GM19328 (cell line): ENCODE results near the gene PLPPR2.
A peak's percentile ranks its signal among the peaks of the same experiment; 100 is the strongest.
"Not testable (repeated sequence)": the region's sequence is repeated elsewhere in the genome, so short reads cannot be mapped to it uniquely, and the experiment has no call there.

Source experiments
- ATAC-seq: cut with Tn5 transposase; IDR thresholded peaks from one replicate; pipeline ENCODE4 v1.9.1; 2021; ENCODE audit warnings: mild to moderate bottlenecking, moderate library complexity; ENCODE audit not compliant: unreplicated experiment

The PLPPR2 gene

GRCh38 chr19:11370744-11371143 is 15.5 kb downstream of the PLPPR2 start:
- no peak for ATAC-seq

- ATAC-seq, result no peak
Measured at GRCh38 chr19:11373166-11373884, 18.1 kb downstream of the PLPPR2 start.

DNA sequence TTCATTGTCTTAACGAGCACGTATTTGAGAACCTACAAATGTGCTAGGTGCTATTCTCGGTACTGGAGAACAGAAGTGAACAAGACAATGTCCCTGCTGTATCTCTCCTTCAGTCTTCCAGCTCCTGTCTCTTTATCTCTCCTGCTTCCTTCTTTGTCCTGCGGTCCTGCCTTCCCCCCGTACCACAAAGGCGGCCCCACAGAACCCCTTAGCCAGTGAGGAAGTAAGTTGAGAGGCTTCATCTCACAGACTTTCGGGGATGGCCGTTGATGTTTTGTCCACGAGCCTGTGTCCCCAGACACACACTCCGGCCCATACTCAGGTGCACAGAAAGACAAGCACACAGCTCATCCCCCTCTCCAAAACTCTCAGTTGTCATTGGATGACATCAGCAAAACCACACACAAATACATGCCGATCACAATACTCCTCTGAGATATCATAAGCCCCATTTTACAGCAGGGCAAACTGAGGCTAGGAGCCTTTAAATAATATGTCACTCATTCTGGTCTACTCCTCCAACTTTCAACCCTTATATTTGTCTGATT is 18.7 kb downstream of the PLPPR2 start:
- ATAC-seq, result no peak

DNA sequence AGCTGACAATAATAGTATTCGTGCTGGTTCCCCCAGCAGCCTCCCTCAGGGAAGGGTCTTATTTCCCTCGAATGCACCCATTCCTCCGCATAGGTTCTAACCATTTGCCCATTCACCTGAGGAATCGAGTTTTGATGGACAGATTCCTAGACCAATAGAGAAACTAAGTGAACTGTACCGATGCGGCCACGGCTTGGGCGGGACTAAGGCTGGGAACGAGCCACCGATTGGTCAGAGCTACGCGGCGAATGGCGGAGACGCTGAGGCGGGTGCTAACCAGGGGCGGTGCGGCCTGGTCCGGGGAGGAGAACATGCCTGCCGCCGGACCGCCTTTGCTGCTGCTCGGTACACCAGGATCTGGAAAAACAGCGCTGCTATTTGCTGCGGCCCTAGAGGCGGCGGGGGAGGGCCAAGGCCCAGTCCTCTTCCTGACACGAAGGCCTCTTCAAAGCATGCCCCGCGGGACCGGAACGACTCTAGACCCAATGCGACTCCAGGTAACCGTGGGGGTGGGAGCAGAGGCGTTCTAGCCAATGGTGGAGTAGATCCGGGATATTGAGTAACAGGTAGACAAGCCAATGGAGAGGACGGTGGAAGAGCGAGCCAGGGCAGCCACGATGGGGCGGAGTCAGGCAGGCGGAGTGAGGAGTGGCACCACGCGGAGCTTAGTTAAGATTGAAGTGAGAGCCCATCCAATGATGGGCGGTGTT is 19.4 kb downstream of the PLPPR2 start, which contains the start of gene SWSAP1:
SWSAP1 (plus strand) TSS at position 234 of the 710 bp plus-strand sequence; CDS start at position 249, 15 bp downstream.
- ATAC-seq, result peak; percentile 82

GRCh38 chr19:11375143-11375948 is 20.1 kb downstream of the PLPPR2 start:
- no peak for ATAC-seq

- no peak for ATAC-seq
Measured at GRCh38 chr19:11377237-11377636, 22.0 kb downstream of the PLPPR2 start.

DNA sequence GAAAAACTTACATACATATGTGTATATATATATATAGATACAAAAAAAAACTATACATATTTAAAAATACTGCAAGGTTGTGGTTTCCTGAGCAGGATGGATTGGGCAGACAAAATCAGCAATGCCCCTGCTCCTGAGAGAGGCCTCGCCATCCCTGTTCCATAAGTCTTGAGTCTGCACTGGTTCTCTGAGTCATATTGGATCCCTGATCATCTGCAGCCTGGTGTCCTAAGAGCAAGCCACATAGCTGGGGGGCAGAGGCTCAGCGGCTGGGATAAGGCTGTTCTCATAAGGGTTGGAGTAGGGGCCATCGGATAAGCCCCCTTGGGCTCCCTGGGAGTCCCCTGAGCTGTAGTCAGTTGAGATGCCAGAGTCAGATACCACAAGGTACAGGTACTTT is 22.5 kb downstream of the PLPPR2 start:
- no peak for ATAC-seq

DNA sequence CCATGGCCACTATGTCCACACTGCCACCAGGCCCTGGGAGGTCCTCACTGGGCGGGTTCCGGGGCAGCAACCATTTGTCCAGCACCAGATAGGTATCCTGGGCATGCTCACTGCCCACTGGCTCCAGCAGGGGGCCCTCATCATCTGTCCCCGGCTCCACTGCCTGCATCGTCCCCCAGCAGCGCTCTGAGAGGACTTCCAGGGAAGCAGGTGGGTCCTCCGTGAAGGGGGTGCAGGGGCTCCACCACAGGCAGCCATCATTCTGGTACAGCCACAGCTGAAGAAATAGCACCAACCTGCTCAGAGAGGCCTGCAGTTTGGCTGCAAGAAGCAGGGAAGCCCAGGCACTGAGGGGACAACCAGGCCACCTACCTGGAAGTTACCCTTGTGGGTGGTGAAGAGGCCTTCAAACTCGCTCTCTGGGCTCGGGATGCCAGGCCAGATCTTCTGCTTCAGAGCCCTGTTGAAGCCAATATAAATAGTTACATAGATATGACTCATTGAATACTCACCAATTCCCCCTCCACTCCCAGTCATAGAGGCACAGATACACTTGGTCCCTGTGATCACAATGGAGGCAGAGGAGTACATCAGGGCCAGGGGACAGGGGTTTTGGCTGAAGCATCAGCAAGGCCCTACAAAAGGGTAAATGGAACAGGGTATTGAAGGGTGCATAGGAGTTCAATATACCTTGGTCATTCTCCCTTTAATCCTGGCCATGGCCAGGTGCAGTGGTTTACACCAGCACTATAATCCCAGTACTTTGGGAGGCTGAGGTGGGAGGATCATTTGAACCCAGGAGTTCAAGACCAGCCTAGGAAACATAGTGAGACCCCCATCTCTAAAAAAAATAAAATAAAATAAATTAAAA is 23.3 kb downstream of the PLPPR2 start:
- no peak for ATAC-seq

GRCh38 chr19:11379269-11379845 is 24.1 kb downstream of the PLPPR2 start:
- not testable (repeated sequence) for ATAC-seq

GRCh38 chr19:11379857-11380350 is 24.7 kb downstream of the PLPPR2 start:
- ATAC-seq, result no peak

DNA sequence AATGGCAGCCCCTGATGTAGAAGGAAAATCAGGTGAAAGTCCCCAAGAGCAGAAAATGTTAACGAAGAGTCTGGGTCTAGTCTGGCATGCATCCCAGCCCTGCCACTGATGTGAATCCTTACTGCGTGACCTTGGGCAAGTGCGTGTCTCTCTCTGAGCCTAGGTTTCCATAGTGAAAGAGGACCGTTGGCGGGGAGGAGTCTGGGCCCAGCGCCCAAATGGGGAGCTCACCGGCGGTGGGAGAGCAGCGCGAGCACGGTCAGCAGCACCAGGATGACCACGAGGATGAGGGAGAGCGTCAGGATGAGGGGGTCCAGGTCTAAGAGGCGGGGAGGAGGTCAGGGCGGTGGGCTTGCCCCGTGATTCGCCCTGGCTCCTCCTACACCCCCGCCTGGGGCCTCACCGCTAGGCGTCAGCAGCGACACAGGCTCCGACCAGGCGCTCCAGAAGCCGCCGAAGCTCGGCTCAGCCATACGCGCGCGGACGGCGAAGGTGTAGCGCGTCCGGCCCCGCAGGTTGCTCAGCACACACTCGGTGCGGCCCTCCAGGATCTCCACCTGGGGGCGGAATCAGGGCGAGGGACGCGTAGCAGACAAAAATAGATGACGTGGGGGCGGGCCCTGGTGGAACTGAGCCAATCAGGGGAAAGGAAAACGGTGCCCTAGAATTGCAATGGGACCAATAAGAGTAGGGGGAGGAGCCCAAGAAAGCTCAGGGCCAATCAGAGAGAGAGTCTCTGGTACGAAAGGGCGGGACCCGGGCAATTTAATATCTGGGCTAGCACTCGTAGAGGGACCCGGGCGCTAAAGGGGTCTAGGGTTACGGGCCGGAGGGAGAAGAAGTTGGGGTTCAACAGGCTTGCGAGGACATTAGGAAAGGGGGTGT is 25.7 kb downstream of the PLPPR2 start:
- peak; percentile 73 for ATAC-seq

DNA sequence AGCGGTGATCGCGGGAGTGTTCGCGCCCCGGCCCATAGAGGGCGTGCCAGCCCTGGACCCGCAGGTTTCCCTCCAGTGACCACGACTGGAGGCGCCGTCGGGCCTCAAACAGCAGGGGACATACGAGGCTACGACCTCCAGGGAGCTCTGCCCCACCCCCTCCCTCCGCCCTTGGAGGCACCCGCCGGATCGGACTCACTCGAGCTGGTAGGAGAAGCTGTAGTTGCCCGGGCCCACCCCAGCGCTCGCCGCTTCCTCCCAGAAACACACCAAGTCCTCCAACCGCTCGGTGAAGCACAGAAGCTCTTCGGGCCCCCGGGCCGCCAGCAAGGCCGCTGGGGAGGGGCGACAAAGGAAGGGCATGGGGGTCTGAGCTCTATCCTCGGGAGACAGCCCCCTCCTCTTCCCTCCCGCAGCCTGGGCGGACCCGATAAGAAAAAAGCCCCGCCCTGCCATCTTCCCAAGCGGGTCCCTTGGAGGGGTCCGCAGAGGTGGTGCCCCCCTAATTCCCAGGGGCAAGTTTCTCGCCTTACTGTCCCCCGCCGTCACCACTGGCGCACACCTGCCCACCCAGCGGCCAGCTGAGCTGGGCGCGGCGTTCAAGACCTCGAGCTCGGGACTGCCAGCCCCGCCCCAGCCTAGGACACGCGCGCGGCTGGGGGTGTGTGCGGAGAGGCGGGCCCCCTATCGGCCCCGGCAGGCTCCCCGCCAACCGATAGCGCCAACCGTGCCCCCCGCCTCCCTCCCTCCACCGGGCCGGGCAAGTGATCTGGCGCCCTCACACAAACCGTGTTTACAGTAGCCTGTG is 27.9 kb downstream of the PLPPR2 start:
- no peak for ATAC-seq

GRCh38 chr19:11383706-11384048 is 28.4 kb downstream of the PLPPR2 start:
- no peak for ATAC-seq

- ATAC-seq, result no peak
Measured at GRCh38 chr19:11384778-11385129, 29.5 kb downstream of the PLPPR2 start.

DNA sequence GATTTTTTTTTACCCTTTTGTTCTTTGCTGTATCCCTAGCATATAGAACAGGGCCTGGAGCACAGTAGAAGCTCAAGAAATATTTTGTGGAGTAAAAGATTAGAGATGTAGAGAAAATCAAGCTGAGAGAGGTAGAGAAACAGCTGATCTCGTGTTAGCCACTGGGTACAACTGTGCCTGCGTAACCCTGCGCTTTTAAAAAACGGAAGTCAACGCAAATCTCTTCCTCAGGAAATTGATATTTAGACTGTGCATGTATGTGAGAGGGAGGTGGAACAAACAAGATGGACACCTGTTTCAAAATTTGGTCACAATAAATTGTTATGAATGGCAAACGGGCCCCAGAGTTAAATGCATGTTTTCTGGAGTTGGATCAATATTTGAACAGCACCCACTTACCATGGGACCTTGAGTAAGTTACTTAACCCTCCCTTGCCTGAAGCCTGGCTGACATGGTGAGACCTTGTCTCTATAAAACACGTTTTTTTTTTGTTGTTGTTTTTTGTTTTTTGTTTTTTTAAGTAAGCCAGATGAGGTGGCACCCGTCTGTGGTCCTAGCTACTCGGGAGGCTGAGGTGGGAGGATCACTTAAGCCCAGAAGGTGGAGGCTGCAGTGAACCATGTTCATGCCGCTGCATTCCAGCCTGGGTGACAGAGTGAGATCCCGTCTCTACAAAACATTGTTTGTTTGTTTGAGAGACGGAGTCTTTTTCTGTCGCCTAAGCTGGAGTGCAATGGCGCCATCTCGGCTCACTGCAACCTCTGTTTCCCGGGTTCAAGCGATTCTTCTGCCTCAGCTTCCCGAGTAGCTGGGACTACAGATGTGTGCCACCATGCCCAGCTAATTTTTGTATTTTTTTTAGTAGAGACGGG is 32.2 kb downstream of the PLPPR2 start:
- ATAC-seq, result no peak

GRCh38 chr19:11390359-11390758 is 35.1 kb downstream of the PLPPR2 start:
- no peak for ATAC-seq
